Sciatic nerve (tissue), 2 donors: Measurements from ENCODE around the gene ANGPTL2. TPM values are rescaled to one million over a fixed set of nuclear protein-coding genes. Genes with fewer than 3 reads are reported as not detected.

Source experiments
- ATAC-seq: fragments of 200-7000 bp; cut with Tn5 transposase; one replicate; pipeline ENCODE4 v1.9.1; 2020; ENCODE audit warnings: mild to moderate bottlenecking, moderate library complexity
- DNase-seq: peaks from one replicate; pipeline ENCODE4 v3.0.0-alpha.2; 2020; ENCODE audit warnings: low spot score
- intact Hi-C: fragments of 100-400 bp; cut with DNase I; formaldehyde crosslinking; loops from one replicate; pipeline ENCODE4 v1.14.2; 2022
- total RNA-seq: library from RNA; stranded (reverse); fragmentation: NEBNext Ultra II Directional; extraction: Animal tissue kit (Norgen Biotek cat#: 25700); gene quantifications from one replicate; pipeline ENCODE4 v1.2.1, GENCODE V29; 2021
- donor health status: DM: no; HTN: no; CAD: no.
- donor health status: DM: no; HTN: no; CAD: no.

The ANGPTL2 gene
- total RNA-seq, 1 donor from 2014 or later, result 46.4 TPM

DNA sequence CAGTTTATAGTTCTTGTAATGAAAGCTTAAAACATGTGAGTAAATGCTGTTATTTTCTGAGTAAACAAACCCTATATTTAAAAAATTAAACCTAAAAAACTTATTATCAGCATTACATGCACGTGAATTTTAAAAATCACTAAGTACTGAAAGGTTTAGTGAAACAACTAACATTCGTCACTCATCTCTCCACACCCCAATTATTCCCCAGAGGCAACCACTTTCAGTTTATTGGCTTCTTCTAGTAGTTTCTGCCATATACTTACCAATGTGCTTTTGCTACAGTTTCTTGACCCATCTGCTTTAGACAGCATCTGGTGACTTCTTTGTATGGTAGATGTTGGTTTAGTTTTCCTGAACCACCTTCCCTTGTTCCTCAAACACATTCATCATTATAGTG, 58.1 kb downstream of the ANGPTL2 start:
- DNase-seq (no peak), ATAC-seq (no peak)
- intact Hi-C loops, result no loop called here

DNA sequence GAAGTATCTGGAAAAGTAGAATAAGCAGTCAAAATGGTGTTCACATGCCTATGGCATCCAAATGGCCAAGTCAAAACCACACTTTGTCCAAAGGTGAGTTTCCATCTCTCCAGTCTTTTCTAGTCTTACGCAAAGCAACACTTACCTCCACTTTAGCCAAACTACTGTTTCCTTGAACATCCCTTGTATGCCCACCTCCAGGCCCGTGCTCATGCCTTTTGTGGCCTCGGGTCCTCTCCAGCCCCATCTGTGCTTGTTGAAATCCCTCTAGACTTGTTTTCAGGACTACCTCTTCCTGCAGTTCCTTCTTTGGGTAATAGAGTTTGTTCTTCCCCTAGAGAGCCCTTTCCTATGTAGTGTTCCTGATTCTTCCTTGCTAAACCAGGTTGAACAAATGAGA, 61.0 kb downstream of the ANGPTL2 start:
- intact Hi-C loops, result no loop called here
- DNase-seq, result peak; percentile 8
- ATAC-seq, result no peak

DNA sequence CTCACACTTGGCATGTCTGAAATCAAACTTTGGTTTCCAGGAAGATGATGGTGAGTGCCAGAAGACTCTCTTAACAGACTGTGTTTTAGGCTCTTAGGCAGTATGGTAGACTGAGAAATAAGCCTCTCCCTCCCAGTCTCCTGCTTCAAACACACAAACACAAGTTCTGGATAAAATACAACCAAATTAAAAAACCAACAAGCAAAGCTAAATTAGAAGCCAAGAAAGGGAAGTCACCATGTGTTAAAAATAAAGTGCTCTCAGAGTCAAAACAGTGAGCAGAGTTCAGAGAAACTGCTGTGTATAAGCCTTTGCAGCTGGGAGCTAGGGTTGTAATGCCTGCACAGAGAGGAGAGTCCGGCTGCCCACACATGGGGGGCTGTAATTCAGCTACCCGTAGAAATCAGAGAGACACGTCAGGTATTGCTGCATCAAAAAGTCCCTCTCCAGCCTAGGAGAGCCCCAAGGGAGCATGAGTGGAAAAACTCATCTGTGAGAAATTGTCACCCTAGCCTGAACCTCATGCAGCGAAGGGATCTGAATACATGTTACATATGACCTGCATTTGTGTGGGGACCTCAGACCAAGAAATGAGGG, 62.6 kb downstream of the ANGPTL2 start:
- peak; percentile 54 for ATAC-seq
- intact Hi-C loops, result no loop called here
- no peak for DNase-seq

DNA sequence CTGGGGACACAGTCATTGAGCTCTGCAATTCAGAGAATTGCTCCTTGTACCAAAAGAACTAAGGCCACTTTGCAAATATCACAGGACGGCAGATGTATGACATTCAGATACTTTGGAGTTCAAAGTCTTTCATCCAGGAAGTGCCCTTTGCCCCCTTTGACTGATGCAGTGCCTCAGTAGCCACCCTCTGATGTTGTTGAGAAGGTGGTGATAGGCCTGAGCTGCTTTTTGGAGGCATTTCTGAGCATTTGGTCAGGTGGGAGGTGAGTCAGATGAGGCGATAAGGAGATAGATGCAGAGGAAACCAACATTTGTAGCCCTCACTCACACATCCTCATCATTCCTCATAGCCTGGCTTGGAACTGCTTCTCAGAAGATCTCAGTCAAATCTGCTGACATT, 63.4 kb downstream of the ANGPTL2 start:
- intact Hi-C loops, result no loop called here
- DNase-seq (no peak), ATAC-seq (peak; percentile 20)

DNA sequence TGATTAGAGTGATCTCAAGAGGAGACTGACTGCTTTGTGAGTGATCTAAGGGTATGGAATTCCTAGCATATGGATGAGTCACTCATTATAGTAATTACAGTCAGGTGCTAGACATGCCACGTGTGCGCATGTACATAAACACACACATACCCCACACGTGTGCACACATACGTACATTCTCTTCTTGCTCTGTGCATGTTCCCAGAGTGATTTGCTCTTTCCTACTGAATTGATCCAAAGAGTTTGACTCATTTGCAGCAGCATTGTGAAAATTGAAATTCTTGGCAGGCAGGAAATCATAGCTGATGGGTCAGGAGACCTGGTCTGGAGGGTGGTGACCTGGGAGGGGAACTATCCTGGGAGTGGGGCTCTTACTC, 63.8 kb downstream of the ANGPTL2 start:
- intact Hi-C loops, result no loop called here
- ATAC-seq (peak; percentile 14), DNase-seq (no peak)

DNA sequence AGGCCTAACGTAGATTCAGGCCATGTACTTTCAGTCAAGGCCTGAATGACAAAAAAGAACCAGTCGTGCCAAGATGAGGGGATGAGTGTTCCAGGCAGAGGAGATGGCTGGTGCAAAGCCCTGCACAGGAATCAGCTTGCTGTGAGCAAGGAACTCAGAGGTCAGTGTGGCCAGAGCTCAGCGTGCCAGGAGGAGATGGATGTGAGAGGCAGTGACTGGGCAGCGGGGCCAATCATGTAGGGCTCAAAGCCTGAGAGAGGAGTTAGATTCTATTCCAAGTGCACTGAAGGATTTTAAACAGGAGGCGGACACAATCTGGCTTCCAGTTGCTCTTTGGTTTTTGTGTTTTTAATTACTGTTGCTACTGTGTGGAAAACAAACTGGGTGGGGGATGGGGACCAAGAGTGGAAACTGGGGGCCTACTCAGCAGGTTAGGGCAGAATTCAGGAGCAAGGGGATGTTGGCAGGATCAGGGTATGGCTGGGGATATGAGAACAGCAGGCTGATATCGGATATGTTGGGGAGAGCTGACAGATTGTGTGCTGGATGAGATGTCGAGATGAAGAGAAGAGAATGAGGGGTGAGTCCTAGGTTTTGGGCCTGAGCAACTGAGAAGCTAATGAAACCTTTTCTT, 64.3 kb downstream of the ANGPTL2 start:
- no peak for DNase-seq
- ATAC-seq, result no peak
- intact Hi-C loops, result no loop called here

DNA sequence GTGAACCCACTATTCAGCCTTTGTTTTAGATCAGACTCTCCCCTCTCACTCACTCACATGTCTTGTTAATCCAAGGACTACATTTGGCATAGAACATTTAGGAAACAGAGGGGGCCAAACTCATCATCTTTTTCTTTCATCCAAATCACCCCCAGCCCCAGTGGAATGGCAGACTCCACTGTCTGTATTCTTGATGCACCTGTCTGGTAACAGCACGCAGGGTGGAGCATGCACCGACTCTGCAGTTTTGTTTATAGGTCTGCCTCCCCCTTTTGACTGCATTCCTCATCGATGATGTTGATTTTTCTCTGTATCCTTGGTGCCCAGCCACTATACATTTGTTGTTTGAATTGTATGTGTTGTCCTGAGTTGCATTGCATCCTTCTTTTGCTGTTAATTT, 66.0 kb downstream of the ANGPTL2 start:
- DNase-seq (no peak), ATAC-seq (no peak)
- intact Hi-C loops, result no loop called here

DNA sequence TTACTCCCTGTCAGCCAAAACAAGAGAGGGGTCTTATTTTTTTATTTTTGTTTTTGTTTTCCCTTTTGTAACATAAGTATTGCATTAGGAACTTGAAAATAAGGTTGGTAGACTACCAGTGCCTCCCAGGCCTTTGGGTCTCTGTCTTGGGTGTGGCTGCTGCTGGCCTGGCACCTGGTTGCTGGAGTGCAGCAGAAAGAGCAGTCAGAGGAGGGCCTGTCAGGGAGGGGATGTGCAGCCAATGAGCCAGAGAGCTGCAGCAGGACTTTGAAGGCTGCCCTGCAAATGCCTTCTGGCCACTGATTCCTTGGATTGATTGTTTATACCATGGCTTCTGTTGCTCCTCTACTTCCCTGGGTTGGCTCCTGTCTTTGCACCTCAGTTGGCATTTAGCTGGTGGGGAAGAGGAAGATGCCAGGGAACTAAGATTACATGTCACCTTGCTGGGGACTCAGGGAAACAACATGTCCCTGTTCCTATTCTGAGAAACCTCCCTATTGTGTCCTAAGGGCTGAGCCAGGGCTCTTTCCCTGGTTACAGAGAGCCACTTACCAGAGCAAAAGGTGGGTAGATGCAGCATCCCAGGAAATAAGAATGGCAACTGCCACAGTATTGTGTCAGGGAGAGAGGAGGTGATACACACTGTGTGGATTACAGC, 66.6 kb downstream of the ANGPTL2 start:
- intact Hi-C loops, result no loop called here
- no peak for ATAC-seq

DNA sequence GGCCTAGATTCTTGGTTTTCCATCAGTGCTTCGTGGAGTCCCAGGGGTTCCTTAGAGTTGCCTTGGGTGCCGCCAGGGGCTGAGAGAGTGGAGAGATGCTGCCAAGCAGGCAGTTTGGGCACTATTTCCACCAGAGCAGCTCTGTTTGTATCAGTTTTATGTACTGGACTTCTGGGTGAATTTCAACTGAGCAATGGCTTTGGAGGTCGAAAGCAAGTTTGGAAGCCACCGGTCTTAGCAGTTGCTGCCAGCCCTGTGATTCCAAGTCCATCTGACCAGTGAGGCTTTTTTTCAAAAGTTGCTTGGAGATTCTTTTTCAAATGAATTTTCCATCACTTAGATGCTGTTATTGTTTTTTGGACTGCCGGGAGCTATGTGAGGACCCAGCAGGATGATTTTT, 68.5 kb downstream of the ANGPTL2 start:
- ATAC-seq (peak; percentile 38), DNase-seq (no peak)
- intact Hi-C loops, result no loop called here

More for the DNA sequence above, 66.6 kb downstream of the ANGPTL2 start:
- DNase-seq, result no peak

DNA sequence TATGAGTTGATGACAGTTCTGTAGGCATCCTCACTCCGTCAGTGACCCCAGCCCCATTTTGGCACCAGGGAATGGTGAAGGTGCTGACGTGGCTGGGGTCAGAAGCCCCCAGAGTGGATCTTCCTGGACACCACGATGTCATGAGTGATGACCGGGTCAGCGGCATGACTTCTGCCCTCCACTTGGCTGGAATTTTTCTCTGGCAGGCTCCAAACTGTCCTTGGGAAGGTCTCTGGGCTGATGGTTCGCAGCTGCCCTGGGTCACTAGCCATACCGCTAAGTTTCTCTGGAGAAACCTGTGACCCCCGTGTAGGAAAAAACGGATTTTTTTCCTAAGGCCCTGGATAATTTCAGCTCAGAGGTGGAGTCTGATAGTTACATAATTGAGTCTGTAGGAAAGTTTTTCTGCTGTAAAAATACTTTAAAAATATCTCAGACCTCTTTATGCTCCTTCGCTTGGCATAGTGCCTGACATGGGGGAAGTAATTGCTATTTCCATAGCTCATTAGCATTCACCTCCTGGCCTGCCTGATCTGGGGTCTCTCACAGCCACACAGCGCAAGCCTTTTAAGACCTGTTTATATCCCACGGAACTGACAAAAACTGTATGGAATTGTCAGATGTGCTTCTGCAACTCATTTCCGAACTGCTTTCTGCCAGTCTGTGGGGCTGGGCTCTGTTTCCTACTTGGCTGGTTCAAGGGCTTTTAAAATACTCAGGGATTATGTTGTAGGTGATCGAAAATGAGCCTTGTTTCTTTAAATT, 69.2 kb downstream of the ANGPTL2 start:
- DNase-seq (no peak), ATAC-seq (peak; percentile 55)

DNA sequence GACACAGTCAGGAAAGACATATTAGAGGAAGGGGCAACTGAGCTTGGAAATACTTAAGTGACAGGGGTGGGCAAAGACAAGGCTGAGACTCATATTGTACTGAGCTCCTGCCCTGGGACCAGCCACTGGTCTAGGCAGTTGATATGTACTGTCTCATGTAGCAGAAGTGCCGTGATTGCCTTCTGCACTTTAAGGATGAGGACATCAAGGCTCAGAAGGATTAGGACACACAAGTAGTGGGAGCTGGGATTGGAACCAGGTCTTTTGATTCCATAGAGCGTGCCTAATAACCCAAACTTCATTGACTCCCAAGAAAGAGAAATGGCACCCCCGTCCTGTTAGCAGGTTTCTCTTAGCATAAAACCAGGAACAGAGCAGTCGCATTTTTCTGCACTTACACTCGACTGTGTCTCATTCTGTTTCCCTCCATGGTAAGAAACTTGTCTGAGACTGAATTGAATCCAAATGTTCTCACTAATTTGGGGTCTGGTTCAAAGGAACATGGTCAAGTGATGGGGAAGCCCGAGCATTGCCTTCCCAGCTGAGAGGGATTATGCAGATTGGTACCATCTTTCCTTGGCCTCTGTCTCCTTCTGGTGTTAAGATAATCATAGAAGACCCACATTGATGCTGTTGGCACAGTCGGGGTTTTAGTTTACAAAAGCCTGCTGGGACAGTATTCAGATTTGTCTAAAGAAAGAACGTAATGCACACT, 70.4 kb downstream of the ANGPTL2 start:
- DNase-seq (no peak), ATAC-seq (peak; percentile 28)
- intact Hi-C loops, result no loop called here

More for the DNA sequence above, 69.2 kb downstream of the ANGPTL2 start:
- intact Hi-C loops, result no loop called here

DNA sequence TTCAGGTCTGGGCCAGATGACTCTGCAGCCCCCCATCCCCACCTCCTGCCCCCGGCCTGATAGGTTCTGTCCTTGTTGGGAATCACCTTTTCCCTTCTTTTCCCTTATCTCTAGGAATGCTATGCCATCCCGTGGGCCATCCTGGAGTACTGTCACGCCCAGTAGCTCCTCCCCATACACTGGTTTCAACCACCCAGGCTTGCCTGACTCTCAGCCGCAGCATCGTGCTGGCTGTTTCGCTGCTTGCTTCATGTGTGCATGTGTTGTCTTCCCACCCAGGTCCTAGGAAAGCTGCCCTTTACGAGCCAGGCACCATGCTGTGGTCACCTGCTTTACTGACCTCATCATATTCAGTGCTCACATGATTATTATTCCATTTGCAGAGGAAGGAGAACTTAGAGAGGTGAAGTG, 71.8 kb downstream of the ANGPTL2 start:
- intact Hi-C loops, result no loop called here
- ATAC-seq, result no peak
- no peak for DNase-seq

DNA sequence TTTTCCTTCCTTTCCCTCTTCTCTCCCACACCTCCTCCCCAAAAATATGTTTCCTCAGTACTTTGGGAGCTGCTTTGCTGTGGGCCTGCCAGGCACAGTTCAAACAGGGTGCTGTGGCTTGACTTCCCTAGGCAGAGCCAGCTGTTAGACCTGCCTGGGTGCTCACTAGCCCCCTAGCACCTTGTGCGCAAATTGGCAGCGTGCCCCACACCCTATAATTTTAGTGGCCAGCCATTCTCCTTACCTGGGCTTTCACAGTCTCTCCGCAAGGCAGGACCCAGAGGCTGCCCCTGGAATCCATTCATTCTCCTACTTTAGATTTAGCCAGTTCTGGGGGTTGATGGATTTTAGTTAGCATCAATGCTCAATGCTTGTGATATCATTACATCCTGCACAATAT, 72.3 kb downstream of the ANGPTL2 start:
- intact Hi-C loops, result no loop called here
- ATAC-seq, result no peak
- DNase-seq, result no peak

DNA sequence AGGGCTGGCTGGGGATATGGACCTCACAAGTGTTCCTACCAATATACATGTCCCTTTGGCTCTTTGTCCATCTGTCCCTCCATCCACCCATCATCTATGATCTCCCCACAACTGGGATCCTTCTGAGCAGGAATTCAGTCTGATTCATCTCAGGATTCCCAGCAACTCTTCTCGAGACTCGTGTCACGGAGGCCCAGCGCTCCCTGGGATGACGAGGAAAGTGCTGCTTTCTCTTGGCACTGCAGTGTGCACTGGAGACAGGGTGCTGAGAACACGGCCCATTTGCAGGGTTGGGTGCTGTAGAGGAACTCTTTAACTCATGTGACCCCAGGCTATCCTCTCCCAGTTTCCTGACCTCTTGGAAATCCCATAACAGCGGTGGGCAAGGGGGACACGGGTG, 72.9 kb downstream of the ANGPTL2 start:
- no peak for DNase-seq
- ATAC-seq, result no peak
- intact Hi-C loops, result no loop called here

DNA sequence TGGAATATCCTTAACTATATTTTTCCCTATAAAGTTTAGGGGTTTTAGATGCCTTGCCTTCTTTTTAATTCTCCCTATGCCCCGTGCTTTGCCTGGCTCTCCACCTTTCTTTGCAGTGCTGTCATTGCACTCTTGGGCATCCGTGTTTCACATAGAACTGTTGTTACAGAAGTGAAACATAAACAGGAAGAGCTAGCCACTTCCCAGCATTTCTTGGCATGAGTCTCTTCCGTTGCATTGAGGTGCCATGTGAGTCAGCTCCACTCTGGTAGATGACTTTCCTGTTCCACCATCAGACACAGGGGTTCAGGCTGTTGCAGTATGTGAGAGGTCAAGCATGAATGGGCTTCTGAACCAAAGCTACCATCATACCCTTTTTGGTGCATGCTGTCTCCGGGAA, 73.4 kb downstream of the ANGPTL2 start:
- DNase-seq (no peak), ATAC-seq (peak; percentile 48)
- intact Hi-C loops, result no loop called here

DNA sequence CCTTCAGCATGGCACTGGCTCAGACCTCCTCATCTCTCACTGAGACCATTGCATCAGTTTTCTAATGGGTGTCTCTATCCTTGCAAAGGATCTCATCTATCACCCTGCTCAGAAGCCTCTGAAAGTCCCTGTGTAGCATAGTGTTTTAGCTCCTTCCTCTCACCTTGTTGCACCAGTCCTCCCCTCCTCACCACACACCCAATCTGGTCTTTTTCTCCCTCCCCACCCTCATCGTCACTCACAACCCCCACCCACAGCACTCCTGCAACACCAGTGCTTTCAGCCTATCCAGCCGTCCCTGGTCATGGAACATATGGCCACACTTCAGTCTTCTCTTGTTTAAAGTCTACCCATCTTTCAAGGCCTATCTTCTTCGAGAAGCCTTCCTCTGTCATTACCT, 74.5 kb downstream of the ANGPTL2 start:
- ATAC-seq, result no peak
- no peak for DNase-seq
- intact Hi-C loops, result no loop called here

DNA sequence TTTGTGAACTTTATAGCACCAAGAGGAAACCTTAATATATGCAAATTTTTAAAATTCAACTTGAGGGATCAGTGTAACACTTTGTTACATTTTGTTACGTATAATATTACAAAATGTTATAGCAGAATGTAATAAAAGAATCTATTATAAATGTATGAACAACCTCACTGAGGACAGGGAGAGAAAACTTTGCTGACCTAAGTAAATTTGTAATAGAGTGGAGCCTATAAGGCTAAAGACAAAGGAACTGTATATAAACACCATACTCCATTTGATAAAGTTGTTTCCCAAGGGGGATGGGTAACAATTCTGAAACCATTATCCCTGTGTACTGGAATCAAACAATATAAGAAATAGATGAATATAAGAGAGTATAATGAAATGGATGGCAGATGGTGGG, 77.3 kb downstream of the ANGPTL2 start:
- ATAC-seq (no peak), DNase-seq (no peak)
- intact Hi-C loops, result no loop called here

DNA sequence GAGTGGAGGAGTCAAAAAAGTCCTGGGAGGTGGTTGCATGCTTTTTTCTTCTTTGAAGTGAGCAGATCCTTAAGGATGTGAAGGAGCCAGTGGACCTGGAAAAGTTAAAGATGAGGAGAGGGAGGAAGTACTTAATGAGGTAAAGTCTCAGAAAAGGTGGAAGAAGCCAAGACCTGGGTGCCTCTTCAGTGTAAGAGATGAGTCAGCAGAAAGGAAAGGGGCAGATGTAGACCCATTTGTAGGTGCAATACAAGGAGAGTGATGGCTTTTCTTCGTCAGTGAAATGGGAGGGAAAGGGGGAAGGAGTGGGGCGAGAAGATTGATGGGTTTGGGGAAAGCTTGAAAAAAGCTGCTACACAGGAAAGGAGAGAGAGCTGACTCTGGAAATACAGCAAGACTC, 82.9 kb downstream of the ANGPTL2 start:
- no peak for ATAC-seq
- DNase-seq, result no peak
- intact Hi-C loops, result no loop called here

DNA sequence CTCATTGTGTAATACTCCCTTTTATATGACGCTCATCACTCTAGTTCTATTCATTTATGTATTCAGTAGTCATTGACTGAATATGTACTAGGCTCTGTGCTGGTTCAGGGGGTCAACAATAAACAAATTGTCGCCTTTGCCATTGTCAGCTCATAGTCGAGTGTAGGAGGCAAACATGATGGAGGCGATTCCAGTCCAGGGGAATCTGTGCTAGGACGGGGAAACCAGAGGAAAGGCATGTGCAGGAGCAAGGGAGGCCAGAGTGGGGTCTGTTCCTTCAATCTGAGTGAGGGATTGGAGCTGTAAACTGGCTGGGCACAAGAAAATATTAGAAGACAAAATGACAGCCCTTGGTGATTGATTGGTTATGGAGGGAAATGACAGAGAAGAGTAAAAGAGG, 83.9 kb downstream of the ANGPTL2 start:
- DNase-seq (no peak), ATAC-seq (no peak)
- intact Hi-C loops, result no loop called here
